Natural killer cell (primary cell): ENCODE measurements around the gene TLE7. TPM values are rescaled to one million over a fixed set of nuclear protein-coding genes. Genes with fewer than 3 reads are reported as not detected.

Experiments used
- ATAC-seq, 3 donors: fragments of 150-1000 bp in 2 of 3; fragments of 200-7000 bp in 1 of 3; cut with Tn5 transposase; 1 replicate in 1 of 3; 2 replicates in 2 of 3; pipeline ENCODE4 v1.10.0; 2021; ENCODE audit warnings: mild to moderate bottlenecking in 2 of 3, moderate library complexity in 2 of 3
- DNase-seq, 2 donors: peaks; one replicate each; pipeline versions ENCODE4 v3.0.0 to v3.0.0-alpha.2; 2013 to 2021; ENCODE audit warnings: mixed read lengths in 1 of 2
- H3K27ac ChIP-seq: one replicate; pipeline ENCODE4 v1.5.1; 2013; ENCODE audit warnings: mild to moderate bottlenecking, low read length
- H3K27me3 ChIP-seq: one replicate; pipeline ENCODE4 v1.6.1; 2013; ENCODE audit warnings: low read length; ENCODE audit not compliant: control insufficient read depth, insufficient read depth
- H3K36me3 ChIP-seq: one replicate; pipeline ENCODE4 v1.6.1; 2013; ENCODE audit warnings: low read length; ENCODE audit not compliant: control insufficient read depth, insufficient read depth
- H3K4me1 ChIP-seq: one replicate; pipeline ENCODE4 v1.6.1; 2013; ENCODE audit warnings: low read length; ENCODE audit not compliant: control insufficient read depth, insufficient read depth
- H3K4me3 ChIP-seq: one replicate; pipeline ENCODE4 v1.5.1; 2013; ENCODE audit warnings: low read length
- H3K9me3 ChIP-seq: one replicate; pipeline ENCODE4 v1.6.1; 2013; ENCODE audit warnings: low read length; ENCODE audit not compliant: control insufficient read depth, insufficient read depth
- H3K27ac Mint-ChIP-seq, 2 donors: one replicate each; pipeline ENCODE4 v1.8.0; 2022; ENCODE audit warnings: mild to moderate bottlenecking in 2 of 2, mixed read lengths in 2 of 2, moderate library complexity in 1 of 2
- H3K27me3 Mint-ChIP-seq, 2 donors: one replicate each; pipeline ENCODE4 v1.8.0; 2022; ENCODE audit warnings: low read depth in 2 of 2, mixed read lengths in 2 of 2
- H3K36me3 Mint-ChIP-seq: one replicate; pipeline ENCODE4 v1.8.0; 2022; ENCODE audit warnings: mixed read lengths
- H3K4me1 Mint-ChIP-seq, 2 donors: one replicate each; pipeline ENCODE4 v1.8.0; 2022; ENCODE audit warnings: mixed read lengths in 2 of 2
- H3K4me3 Mint-ChIP-seq: one replicate; pipeline ENCODE4 v1.8.0; 2022; ENCODE audit warnings: mild to moderate bottlenecking, moderate library complexity, mixed read lengths
- H3K9me3 Mint-ChIP-seq, 2 donors: one replicate each; pipeline ENCODE4 v1.8.0; 2022; ENCODE audit warnings: mixed read lengths in 2 of 2
- CTCF ChIP-seq: fragments of 200-600 bp; IDR thresholded peaks from one replicate; pipeline ENCODE4 v1.8.0; 2022; ENCODE audit warnings: antibody characterized with exemption
- WGBS: methylation state at CpG from one replicate; pipeline ENCODE4 v1.1.7; 2013; ENCODE audit warnings: missing lambda C conversion rate; ENCODE audit not compliant: insufficient coverage; 5-methylcytosine and 5-hydroxymethylcytosine counted together
- intact Hi-C: fragments of 100-400 bp; cut with micrococcal nuclease; formaldehyde crosslinking; loops from one replicate; pipeline ENCODE4 v1.14.2; 2022
- total RNA-seq, 4 donors: library from RNA; stranded (reverse); fragments of 120-200 nt in 1 of 4; gene quantifications; one replicate each; pipeline versions ENCODE4 v1.2.3 to v1.2.4, GENCODE V29; 2013 to 2022

TLE7 gene
- total RNA-seq, 3 donors from 2014 or later (not counting 1 experiment from before 2014, with no cell fraction given) = not detected

- intact Hi-C loops = no loop called here
- TF ChIP-seq CTCF = no peak
- H3K27ac Mint-ChIP-seq = no peak overlapping the region
- ATAC-seq (no peak), DNase-seq (no peak)
- Histone ChIP-seq H3K4me3 (no peak overlapping the region), H3K9me3 (no peaks in the 10 kb centered on the region), H3K36me3 (no peaks in the 10 kb centered on the region), H3K27me3 (no peaks in the 10 kb centered on the region), H3K4me1 (no peaks in the 10 kb centered on the region), H3K27ac (no peak overlapping the region)
- H3K9me3 Mint-ChIP-seq = no peaks in the 10 kb centered on the region
- WGBS = 66% methylated on average over 6 of the region's 6 CpGs
- H3K27me3 Mint-ChIP-seq = peaks cover 15 to 28% of the 10 kb centered on the region in 2 donors
- H3K4me1 Mint-ChIP-seq = no peaks in the 10 kb centered on the region
- no peak overlapping the region for H3K4me3 Mint-ChIP-seq
- no peaks in the 10 kb centered on the region for H3K36me3 Mint-ChIP-seq
Measured at GRCh38 chr16:71430744-71431143, 11.1 kb downstream of the TLE7 start.

- peaks cover 25 to 29% of the 10 kb centered on the region in 2 donors for H3K27me3 Mint-ChIP-seq
- H3K9me3 ChIP-seq = no peaks in the 10 kb centered on the region
- H3K4me1 Mint-ChIP-seq = no peaks in the 10 kb centered on the region
- no peak for TF ChIP-seq CTCF
- no peaks in the 10 kb centered on the region for H3K27me3 ChIP-seq
- intact Hi-C loops = no loop called here
- no peaks in the 10 kb centered on the region for H3K36me3 ChIP-seq
- ATAC-seq = no peak
- H3K9me3 Mint-ChIP-seq = no peaks in the 10 kb centered on the region
- no peak overlapping the region for H3K4me3 Mint-ChIP-seq
- WGBS = 91% methylated on average over 3 of the region's 3 CpGs
- H3K27ac Mint-ChIP-seq = no peak overlapping the region
- no peaks in the 10 kb centered on the region for H3K36me3 Mint-ChIP-seq
- DNase-seq = no peak
- H3K4me1 ChIP-seq = no peaks in the 10 kb centered on the region
- no peak overlapping the region for H3K4me3 ChIP-seq
- H3K27ac ChIP-seq = no peak overlapping the region
Measured at GRCh38 chr16:71429581-71429980, 12.3 kb downstream of the TLE7 start.

GRCh38 chr16:71428883-71429282 lies 13.0 kb downstream of the TLE7 start:
- H3K4me1 Mint-ChIP-seq = no peaks in the 10 kb centered on the region
- Histone ChIP-seq H3K4me1 (no peaks in the 10 kb centered on the region), H3K27me3 (no peaks in the 10 kb centered on the region), H3K36me3 (no peaks in the 10 kb centered on the region), H3K9me3 (no peaks in the 10 kb centered on the region), H3K27ac (no peak overlapping the region), H3K4me3 (no peak overlapping the region)
- peaks cover 29 to 36% of the 10 kb centered on the region in 2 donors for H3K27me3 Mint-ChIP-seq
- TF ChIP-seq CTCF = no peak
- DNase-seq (no peak), ATAC-seq (no peak)
- H3K9me3 Mint-ChIP-seq = no peaks in the 10 kb centered on the region
- H3K27ac Mint-ChIP-seq = no peak overlapping the region
- 96% methylated on average over 2 of the region's 2 CpGs for WGBS
- H3K36me3 Mint-ChIP-seq = no peaks in the 10 kb centered on the region
- no peak overlapping the region for H3K4me3 Mint-ChIP-seq
- intact Hi-C loops = no loop called here

- H3K27me3 ChIP-seq = no peaks in the 10 kb centered on the region
- Mint-ChIP-seq H3K4me1 (no peaks in the 10 kb centered on the region), H3K4me3 (no peak overlapping the region), H3K27me3 (peaks cover 30 to 39% of the 10 kb centered on the region in 2 donors), H3K9me3 (no peaks in the 10 kb centered on the region), H3K27ac (no peak overlapping the region), H3K36me3 (no peaks in the 10 kb centered on the region)
- no peaks in the 10 kb centered on the region for H3K9me3 ChIP-seq
- H3K4me1 ChIP-seq = no peaks in the 10 kb centered on the region
- DNase-seq (no peak), ATAC-seq (no peak)
- H3K36me3 ChIP-seq = no peaks in the 10 kb centered on the region
- intact Hi-C loops = no loop called here
- TF ChIP-seq CTCF = no peak
- H3K27ac ChIP-seq = no peak overlapping the region
- H3K4me3 ChIP-seq = no peak overlapping the region
Measured at GRCh38 chr16:71428385-71428784, 13.5 kb downstream of the TLE7 start.
